Superior temporal gyrus (tissue), 1 donor: ENCODE measurements around the gene DMRT1.

Experiments
- DNase-seq: peaks from one replicate; pipeline ENCODE4 v3.0.0-alpha.2; 2016; ENCODE audit errors: extremely low spot score

The DMRT1 gene

GRCh38 chr9:841371-842209 is at the start of gene DMRT1:
Gene DMRT1, plus strand, starts transcription at chr9:841697. Its CDS starts 142 bp downstream, at chr9:841839.
- DNase-seq = no peak

GRCh38 chr9:792331-793260 is 48.9 kb upstream of the DMRT1 start:
- DNase-seq = no peak

- DNase-seq = no peak
Measured at GRCh38 chr9:794386-794785, 47.1 kb upstream of the DMRT1 start.

- DNase-seq = no peak
Measured at GRCh38 chr9:795869-796268, 45.6 kb upstream of the DMRT1 start.

- no peak for DNase-seq
Measured at GRCh38 chr9:800591-801150, 40.8 kb upstream of the DMRT1 start.

GRCh38 chr9:801399-802071 is 40.0 kb upstream of the DMRT1 start:
- DNase-seq = no peak

GRCh38 chr9:804026-804425 is 37.5 kb upstream of the DMRT1 start:
- no peak for DNase-seq

GRCh38 chr9:805151-805550 is 36.3 kb upstream of the DMRT1 start:
- DNase-seq = no peak

- DNase-seq = peak; percentile 78
Measured at GRCh38 chr9:806285-807156, 35.0 kb upstream of the DMRT1 start.

GRCh38 chr9:811106-811531 is 30.4 kb upstream of the DMRT1 start:
- no peak for DNase-seq

- DNase-seq = no peak
Measured at GRCh38 chr9:818958-819357, 22.5 kb upstream of the DMRT1 start.

GRCh38 chr9:826500-827280 is 14.8 kb upstream of the DMRT1 start:
- DNase-seq = no peak

GRCh38 chr9:840343-840742 is 1.2 kb upstream of the DMRT1 start:
- no peak for DNase-seq

- no peak for DNase-seq
Measured at GRCh38 chr9:842635-843426, 1.3 kb downstream of the DMRT1 start.

GRCh38 chr9:843427-843785 is 1.9 kb downstream of the DMRT1 start:
- DNase-seq = no peak

GRCh38 chr9:846852-847251 is 5.4 kb downstream of the DMRT1 start:
- DNase-seq = no peak

- DNase-seq = no peak
Measured at GRCh38 chr9:847505-847904, 6.0 kb downstream of the DMRT1 start.

- DNase-seq = no peak
Measured at GRCh38 chr9:849431-849830, 7.9 kb downstream of the DMRT1 start.

GRCh38 chr9:852539-852938 is 11.0 kb downstream of the DMRT1 start:
- no peak for DNase-seq
